HL-60 (cell line): ENCODE results near the gene TADA2B.

Source experiments
- DNase-seq, 2 experiments: peaks; one replicate each; pipeline ENCODE4 v3.0.0-alpha.2; 2010 to 2020; ENCODE audit warnings: low read depth in 1 of 2, low spot score in 1 of 2
- H3K27ac ChIP-seq: fragments of 250-450 bp; sonication (Bioruptor Pico); replicated peaks from 2 replicates; pipeline ENCODE4 v1.5.1; 2020; ENCODE audit warnings: mild to moderate bottlenecking, moderate library complexity
- H3K27me3 ChIP-seq: fragments of 250-450 bp; sonication (Bioruptor Pico); 2 replicates; pipeline ENCODE4 v1.5.1; 2021; ENCODE audit warnings: mild to moderate bottlenecking, moderate library complexity; ENCODE audit not compliant: insufficient read depth, poor library complexity, severe bottlenecking
- H3K4me3 ChIP-seq: replicated peaks from 2 replicates; pipeline ENCODE4 v1.5.1; 2011; ENCODE audit warnings: mild to moderate bottlenecking, control low read depth, low read length; ENCODE audit not compliant: insufficient read depth
- CTCF ChIP-seq: IDR thresholded peaks from one replicate; pipeline ENCODE4 v1.5.1; 2011; ENCODE audit warnings: low read length, control low read depth, inconsistent platforms; ENCODE audit not compliant: insufficient read depth
- GABPA ChIP-seq: IDR thresholded peaks from 2 replicates; pipeline ENCODE4 v1.6.1; 2012; ENCODE audit warnings: low read depth
- POLR2AphosphoS5 ChIP-seq: IDR thresholded peaks from 2 replicates; pipeline ENCODE4 v1.6.1; 2012; ENCODE audit warnings: low read depth
- REST ChIP-seq: IDR thresholded peaks from 2 replicates; pipeline ENCODE4 v1.6.1; 2012; ENCODE audit warnings: low read depth; ENCODE audit not compliant: insufficient replicate concordance
- SPI1 ChIP-seq: IDR thresholded peaks from 2 replicates; pipeline ENCODE4 v1.6.1; 2012; ENCODE audit warnings: low read depth, mild to moderate bottlenecking, borderline replicate concordance

Gene TADA2B

GRCh38 chr4:7009564-7009963 lies 33.6 kb upstream of the TADA2B start:
- Histone ChIP-seq H3K27ac (no peak overlapping the region), H3K4me3 (no peak overlapping the region), H3K27me3 (no peaks in the 10 kb centered on the region)
- no peak for DNase-seq
- no peak for TF ChIP-seq REST
- no peak for TF ChIP-seq POLR2AphosphoS5
- no peak for TF ChIP-seq SPI1
- no peak for TF ChIP-seq GABPA
- TF ChIP-seq CTCF, result no peak

GRCh38 chr4:7013175-7013574 lies 30.0 kb upstream of the TADA2B start:
- Histone ChIP-seq H3K27ac (no peak overlapping the region), H3K27me3 (no peaks in the 10 kb centered on the region), H3K4me3 (no peak overlapping the region)
- TF ChIP-seq GABPA, result no peak
- DNase-seq, result no peak

GRCh38 chr4:7014815-7015214 lies 28.4 kb upstream of the TADA2B start:
- Histone ChIP-seq H3K4me3 (no peak overlapping the region), H3K27ac (no peak overlapping the region), H3K27me3 (no peaks in the 10 kb centered on the region)
- no peak for TF ChIP-seq POLR2AphosphoS5
- TF ChIP-seq GABPA, result no peak
- no peak for TF ChIP-seq REST
- no peak for TF ChIP-seq CTCF
- TF ChIP-seq SPI1, result no peak
- DNase-seq, result no peak

GRCh38 chr4:7015383-7016035 lies 27.7 kb upstream of the TADA2B start:
- Histone ChIP-seq H3K4me3 (no peak overlapping the region), H3K27ac (no peak overlapping the region), H3K27me3 (no peaks in the 10 kb centered on the region)
- TF ChIP-seq SPI1 (no peak), CTCF (no peak), REST (no peak), GABPA (no peak), POLR2AphosphoS5 (no peak)
- no peak for DNase-seq
